ENCODE data around the gene COX10.
"Not testable (repeated sequence)": the region's sequence is repeated elsewhere in the genome, so short reads cannot be mapped to it uniquely, and the experiment has no call there.

Gene COX10

DNA sequence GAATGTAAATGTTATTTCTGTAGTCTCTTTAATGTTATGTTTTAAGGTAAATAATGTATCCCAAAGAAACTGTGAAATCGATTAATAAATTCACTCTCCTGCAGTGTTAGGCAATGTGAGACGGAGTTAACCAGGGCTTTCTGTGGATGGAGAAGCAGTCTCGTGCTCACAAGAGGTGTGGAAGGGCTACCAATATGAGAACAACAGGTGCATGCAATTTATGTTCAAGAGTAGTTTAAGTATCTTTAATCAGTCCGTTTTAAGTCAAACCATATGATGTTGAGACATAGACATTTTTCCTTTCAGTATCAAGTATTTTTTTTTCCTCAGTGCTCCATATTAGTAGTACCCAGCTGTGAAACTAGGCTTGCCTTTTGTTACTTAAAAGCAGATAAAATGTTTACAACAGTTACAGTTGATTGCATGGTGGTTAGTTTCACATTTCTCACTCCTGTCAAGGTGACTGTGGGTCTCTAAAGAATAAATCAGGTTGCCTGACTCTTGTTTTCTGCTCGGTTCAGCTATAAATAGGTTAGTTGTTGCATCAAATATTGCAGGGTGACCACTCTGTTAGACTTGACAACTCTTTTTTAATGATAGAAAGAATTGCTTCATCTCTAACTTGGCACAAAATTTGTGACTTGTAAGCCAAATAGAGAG, 54.4 kb downstream of the COX10 start:
- DNase-seq (ENCODE audit: low spot score) = no peak

DNA sequence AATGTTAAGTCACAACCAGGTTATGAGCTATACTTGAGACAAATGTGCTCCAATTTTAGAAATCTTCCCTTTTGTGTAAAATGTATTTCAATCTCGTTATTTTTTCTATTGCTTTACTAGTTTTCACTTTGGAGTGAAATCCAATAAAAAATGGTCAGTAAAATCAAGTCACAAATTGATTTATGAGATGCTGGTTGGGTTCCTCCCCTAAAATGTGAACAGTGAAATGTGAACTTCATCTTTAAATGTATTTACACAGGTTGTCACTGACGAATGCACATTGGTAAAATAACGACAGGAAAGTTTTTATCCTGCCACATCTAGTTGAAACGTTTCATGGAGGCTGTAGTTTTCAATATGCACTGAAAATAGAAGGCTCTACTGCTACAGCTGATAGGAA, 55.5 kb downstream of the COX10 start:
- DNase-seq (ENCODE audit: low spot score) = no peak

DNA sequence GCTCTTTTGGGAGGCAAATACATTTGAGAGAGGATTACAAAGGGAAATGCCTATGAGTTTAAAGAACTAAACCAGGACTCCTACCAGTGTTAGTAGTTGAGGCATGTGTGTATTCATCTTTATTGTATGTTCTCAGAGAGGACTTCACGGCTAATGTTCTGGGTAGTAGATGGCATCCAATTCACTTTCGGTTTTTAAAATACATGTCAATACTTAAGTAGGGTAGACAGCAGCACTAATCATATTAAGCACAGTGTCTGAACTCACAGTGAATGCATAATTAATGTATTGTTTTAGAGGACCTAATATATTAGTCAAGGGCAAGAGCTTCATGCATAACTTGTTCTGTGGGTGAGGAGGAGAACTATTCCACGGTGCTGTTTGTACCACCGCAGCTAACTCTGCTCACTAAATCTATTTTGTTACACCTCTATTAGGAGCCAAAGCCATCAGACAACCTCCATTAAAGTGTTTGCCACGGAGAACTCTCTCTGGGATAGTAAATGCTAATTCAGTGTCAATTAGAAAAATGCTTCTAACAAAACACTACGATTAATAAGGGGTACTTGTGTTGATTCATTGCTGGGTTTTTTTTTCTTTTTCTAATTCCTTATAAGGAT, 56.3 kb downstream of the COX10 start:
- DNase-seq (ENCODE audit: low spot score) = no peak

DNA sequence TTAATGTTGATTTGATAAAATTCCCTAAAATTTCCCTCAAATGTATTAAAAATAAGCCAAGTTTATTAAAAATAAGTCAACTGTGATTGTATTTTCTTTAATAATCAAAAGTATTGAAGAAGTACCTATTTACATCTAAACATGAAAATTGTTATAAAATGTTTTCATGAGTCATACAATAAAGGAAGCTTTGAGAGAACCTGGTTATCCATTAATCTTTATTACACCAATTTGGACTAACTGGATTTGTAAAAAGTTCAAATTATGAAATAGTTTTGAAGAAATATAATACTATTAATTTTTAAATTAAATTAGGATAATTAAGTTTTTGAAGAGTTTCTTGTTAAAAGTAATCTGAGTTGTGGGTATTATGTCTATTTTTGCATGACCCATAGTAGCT, 63.8 kb downstream of the COX10 start:
- DNase-seq (ENCODE audit: low spot score) = no peak

DNA sequence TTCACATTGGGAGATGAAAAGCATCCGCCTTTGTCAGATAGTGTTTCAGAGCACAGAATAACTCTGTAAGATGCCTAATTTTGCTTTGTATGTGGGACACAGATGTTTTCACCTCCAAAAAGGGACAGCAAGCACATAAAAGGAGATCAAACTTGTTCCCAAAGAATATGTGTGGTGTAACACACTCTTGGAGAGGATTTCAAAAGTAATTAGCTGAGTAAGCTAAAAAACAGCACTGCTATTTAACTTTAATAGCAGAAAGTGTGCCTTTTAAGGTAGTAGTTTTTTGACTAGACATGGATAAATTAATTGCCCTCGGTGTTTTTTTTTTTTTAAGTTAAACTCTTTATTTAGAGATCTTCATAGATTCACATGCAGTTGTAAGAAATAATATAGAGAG, 65.2 kb downstream of the COX10 start:
- DNase-seq (ENCODE audit: low spot score) = no peak

DNA sequence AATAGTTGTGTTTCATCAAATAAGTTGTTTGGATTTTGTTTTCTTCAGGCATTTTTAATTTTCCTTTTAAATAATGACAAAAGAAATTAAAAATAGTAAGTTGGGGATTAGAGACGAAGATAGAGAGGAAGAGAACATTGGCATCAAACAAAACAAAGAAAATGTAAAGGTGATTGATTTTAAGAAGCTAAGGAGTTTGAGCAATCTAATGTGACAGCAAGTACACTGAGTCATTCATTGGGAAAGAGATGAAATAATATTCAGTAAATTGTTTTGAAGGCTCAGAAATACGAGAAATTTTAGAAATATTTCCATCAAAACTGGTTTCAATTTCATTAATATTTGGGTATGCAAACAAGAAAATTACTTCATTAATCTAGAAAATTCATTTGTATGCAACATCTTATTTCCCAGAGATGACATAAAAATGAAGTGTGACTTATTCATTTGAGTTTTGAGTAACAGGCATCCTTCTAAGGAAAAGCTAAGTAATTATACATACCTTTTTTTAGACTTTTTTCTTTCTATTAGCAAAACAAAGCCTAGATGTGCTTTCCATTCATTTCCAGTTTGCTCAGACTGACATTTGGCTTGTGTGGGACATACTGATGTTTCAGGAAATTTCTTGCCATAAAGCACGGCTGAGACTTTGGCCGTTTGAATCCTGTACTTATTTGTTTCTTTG, 66.7 kb downstream of the COX10 start:
- DNase-seq (ENCODE audit: low spot score) = no peak

DNA sequence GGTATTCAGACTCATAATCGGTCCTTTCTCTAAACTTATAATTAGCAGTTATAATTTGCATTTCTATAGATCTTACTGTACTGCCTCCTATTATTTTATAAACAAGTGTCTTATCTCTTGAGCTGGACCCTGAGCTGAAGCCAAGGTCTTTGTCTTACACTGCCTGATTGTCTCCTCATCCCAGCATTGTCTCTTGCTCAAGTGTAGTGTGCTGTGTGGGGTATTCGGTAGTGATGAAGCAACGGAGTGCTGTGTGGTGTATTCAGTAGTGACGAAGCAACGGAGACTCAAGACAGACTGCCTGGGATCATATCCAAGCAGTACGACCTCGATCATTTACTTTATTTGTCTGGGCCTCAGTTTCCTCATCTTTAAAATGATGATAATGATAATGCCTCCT, 69.3 kb downstream of the COX10 start:
- DNase-seq (ENCODE audit: low spot score) = no peak

DNA sequence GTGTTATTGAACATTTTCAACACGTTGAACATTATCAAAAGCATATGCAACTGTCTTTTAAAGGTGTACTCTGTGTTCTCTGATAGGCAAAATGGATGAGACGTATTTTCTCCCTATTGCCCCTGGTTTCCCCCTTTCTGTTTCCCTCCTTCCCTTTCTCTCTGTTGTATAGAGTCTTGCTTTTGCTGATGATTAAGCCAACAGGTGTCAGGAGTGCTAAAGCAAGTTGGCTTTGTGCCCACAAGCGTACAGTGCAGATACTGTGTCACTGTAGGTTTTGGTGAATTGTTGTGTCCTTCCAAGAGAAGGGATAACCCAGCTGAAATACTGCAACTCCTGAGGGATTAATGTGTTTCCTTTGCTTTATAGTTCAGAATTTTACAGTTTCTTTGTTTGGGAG, 74.4 kb downstream of the COX10 start:
- no peak for DNase-seq (ENCODE audit: low spot score)

DNA sequence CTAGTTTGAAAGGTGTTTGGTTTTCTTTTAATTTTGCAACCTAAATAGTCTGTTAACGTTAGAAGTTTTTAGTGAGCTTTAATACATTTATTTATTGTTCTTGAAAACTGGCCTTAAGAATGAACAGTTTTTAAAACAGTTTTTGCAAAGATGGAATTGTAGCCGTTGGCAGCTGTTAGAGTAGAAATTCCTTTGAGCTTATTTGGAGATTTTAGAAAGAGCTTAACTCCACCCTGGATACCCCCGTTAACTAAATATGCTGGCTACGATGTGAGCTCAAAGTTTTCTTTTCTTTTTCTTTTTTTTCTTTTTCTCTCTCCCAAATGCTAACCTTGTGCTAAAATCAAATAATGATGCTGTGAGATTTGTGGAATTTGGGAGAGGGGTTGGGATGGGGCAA, 75.2 kb downstream of the COX10 start:
- DNase-seq (ENCODE audit: low spot score) = no peak

DNA sequence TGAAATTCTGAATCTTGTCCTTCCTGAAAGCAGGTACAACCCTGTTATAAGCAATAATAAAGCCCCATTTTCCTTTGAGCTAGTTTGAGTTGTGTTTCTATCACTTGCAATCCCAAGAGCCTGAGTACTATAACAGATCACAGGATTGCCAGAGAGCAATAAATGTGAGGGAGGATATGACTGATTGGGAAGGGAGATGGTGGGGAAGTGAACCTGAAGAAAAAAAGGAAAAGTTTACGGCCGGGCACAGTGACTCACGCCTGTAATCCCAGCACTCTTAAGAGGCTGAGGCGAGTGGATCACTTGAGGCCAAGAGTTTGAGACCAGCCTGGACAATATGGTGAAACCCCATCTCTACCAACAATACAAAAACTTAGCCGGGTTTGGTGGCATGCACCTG, 80.4 kb downstream of the COX10 start:
- no peak for DNase-seq (ENCODE audit: low spot score)

DNA sequence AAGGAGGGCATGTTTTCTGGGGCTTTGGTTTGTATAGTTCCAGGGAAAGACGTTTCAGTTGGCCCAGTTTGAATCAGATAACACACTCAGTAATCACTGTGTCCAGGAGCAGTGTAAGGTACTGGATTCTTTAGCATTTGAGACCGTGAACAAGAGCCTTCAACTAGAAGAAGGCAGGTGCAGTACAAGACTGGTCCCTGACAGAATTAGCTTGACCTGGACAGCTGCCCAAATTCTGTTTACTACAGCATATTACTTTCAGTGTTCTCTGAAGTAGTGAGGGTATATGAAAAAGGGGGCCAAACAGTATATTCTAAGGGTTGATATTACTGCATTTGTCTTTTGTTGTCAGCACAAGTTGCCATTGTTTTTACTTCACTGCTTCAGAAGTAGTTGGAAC, 81.3 kb downstream of the COX10 start:
- DNase-seq (ENCODE audit: low spot score) = no peak

DNA sequence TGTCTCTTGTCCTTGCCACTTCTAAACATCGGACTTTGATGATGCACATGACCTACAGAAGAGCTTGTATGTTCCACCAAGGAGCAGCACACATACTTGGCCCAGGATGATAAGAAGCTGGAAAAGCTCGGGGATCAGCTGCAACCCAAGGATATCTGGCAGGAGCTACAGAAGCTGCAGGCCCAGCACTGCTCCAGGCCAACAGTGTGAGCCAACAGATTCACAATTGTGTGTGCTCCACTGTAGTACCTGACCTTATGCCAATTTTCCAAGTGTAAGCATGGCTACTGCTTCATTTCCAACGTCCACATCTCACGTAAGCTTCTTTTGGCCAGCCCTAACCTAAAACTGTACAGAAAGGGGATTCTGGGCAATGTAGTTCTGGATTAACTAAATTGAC, 83.4 kb downstream of the COX10 start:
- DNase-seq (ENCODE audit: low spot score) = no peak

DNA sequence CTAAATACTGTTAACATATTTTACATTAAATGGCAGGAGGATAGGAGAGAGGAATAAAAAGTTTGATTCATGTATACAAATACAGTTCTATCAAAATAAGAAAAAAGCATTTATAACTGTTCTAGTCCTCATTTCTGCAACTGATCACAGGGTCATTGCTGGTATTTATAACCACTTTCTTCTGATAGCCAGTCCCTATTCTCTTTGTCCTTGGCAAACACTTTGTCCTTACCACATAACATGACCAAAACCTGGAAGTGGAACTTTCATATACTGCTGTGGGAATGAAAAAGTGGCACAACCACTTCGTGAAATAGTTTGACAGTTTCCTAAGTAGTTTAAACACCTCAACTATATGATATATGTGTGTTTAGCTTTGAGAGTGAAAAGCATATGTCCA, 84.1 kb downstream of the COX10 start:
- no peak for DNase-seq (ENCODE audit: low spot score)

DNA sequence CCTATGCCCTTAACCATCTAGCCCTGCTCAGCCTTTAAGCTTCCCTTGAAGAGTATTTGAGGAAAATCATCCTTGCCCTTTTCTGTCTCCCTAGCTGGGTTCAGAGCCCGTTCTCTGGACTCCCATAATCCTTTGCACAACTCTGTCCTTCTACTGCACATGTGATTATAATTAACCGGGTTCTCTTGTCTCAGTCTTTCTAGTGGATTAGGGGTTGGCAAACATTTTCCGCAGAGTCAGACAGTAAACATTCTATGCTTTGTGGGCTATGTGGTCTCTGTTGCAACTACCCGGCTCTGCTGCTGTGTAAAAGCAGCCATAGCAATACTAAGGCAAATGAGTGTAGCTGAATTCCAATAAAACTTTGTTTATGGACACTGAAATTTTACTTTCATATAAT, 87.4 kb downstream of the COX10 start:
- DNase-seq (ENCODE audit: low spot score) = no peak

DNA sequence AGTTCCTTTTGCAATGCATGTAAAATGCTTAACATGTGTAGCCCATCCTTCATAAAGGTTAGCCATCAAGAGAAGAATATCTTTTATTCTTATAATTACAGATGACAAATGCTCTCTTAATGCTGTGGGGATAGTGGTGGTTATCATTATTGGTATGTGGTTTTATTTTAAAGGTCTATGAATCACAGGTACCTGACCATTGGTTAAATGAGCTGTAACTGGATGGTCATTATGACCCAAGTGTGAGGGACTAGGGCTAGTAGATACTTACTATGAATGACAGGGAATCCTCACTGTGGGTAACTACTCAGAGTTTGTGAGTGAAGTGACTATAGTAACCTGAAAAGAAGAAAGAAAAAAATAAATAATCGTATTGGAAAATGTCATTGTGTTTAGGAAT, 88.5 kb downstream of the COX10 start:
- no peak for DNase-seq (ENCODE audit: low spot score)

DNA sequence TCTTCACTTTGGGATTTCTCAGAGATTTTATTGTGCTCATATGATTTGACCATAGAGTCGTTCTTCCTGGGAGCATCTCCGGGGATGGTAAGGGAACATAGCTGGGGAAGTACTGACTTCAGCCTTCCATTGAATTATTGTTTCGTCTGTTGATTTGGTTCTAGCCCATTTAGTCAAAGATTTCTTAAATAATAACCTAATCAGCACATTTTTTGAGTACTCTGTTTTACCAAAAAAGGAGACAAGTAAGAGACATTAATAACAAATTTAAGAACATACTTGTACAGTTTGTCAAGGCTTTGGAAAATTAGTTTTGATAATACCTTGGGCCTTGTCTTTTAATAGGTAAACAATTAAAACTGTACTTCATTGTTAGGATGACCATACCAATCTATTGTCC, 89.4 kb downstream of the COX10 start:
- DNase-seq (ENCODE audit: low spot score) = no peak

DNA sequence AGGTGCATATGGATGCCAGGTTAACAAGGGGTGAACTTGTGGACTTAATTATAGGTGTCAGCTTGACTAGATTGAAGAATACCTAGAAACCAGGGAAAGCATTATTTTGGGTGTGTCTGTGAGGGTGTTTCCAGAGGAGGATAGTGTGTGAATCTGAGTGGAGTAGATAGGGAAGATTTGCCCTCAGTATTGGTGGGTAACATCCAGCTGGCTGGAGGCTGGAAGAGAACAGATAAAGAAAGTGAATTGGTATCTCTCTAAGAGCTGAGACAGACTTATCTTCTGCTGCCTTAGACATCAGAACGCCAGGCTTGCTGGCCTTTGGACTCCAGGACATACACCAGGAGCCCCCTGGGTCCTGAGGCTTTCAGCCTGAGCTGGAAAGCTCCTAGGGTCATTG, 92.1 kb downstream of the COX10 start:
- no peak for DNase-seq (ENCODE audit: low spot score)

DNA sequence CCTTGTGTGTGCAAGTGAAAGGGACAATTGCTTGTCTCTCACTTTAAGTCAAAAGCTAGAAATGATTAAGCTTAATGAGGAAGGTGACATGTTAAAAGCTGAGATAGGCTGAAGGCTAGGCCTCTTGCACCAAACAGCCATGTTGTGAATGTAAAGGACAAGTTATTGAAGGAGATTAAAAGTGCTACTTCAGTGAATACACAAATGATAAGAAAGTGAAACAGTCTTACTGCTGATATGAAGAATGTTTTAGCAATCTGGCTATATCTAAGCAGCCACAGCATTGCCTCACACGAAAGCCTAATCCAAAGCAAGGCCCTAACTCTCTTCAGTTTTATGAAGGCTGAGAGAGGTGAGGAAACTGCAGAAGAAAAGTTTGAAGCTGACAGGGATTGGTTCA, 96.3 kb downstream of the COX10 start:
- DNase-seq (ENCODE audit: low spot score) = no peak

DNA sequence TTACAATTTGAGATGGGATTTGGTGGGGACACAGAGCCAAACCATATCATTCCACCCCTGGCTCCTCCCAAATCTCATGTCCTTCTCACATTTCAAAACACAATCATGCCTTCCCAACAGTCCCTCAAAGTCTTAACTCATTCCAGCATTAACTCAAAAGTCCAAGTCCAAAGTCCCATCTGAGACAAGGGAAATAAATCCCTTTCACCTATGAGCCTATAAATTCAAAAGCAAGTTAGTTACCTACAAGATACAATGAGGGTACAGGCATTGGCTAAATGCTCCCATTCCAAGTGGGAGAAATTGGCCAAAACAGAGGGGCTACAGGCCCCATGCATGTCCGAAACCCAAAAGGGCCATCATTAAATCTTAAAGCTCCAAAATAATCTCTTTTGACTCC, 98.5 kb downstream of the COX10 start:
- DNase-seq (ENCODE audit: low spot score) = not testable (repeated sequence)

DNA sequence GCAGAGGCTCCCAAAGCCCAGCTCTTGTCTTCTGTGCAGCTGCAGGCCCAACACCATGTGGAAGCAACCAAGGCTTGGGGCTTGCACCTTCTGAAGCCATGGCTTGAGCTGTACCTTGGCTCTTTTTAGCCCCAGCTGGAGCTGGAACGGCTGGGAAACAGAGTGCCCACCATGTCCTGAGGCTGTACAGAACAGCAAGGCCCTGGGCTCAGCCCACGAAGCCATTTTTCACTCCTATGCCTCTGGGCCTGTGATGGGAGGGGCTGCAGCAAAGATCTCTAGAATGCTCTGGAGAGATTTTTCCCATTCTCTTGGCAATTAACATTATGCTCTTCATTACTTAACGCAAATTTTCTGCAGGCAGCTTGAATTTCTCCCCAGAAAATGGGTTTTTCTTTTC, 99.3 kb downstream of the COX10 start:
- no peak for DNase-seq (ENCODE audit: low spot score)

DNA sequence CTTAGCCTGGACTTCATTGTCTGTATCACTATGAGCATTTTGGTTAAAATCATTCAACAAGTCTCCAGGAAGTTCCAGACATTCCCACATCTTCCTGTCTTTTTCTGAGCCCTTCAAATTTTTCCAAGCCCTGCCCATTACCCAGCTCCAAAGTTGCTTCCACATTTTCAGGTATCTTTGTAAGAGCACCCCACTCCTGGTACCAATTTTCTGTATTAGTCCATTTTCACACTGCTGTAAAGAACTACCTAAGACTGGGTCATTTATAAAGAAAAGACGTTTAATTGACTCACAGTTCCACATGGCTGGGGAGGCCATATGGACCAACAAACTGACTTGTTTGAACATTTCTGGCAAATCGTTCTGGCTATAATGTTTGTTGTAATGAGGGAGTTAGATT, 100.0 kb downstream of the COX10 start:
- no peak for DNase-seq (ENCODE audit: low spot score)

DNA sequence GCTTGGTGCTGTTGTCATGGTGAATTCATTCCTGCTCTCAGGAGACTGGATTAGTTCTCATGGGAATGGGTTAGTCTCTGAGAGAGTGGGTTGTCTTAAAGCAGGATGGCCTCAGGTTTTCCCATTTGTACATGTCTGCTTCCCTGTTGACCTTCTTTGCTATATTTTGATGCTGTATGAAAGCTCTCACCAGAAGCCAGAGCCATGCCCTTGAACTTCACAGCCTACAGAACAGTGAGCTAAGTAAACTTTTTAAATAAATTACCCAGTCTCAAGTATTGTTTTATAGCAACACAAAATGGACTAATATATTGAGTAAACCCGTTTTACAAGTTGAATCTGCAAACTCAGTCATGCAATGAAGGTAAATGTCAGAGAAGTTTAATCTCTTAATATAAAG, 100.6 kb downstream of the COX10 start:
- no peak for DNase-seq (ENCODE audit: low spot score)

DNA sequence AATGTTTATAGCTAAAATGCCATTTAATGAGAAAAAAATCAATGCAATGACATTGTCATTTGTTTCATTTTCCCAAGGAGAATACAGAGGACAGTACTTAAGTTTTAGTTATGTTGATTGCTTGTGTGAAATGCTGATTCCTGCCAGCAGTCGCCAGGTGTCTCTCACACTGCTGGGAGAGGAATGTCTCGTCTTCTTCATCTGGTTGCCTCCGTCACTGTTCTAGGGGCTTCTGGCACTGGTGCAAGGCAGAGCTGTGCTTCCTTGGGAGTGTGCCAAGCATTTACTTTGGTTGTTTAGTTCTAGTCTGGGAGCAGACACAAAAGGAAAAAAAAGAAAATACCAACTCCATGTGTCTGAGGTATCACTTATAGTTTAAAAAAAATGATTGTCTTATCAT, 107.7 kb downstream of the COX10 start:
- not testable (repeated sequence) for DNase-seq (ENCODE audit: low spot score)

DNA sequence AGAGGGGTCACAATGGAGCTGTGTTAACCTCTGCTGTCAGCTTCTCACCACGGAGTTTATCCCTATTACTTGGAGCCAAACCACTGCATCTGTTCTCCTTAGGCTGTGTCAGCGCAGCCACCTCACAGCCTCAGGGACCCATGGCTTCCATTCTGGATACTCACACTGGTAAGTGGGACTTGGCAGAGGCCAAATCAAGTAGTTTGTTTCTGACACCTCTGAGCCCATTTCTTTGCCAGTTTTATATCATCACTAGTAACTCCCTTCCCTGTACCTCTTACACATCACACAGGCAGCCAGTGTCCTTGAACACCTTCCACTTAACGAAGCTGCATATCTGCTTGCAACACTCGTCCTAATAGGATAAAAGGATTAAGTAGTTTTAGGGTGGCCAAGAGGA, 108.5 kb downstream of the COX10 start:
- not testable (repeated sequence) for DNase-seq (ENCODE audit: low spot score)
